Measurements from ENCODE around the gene SSR4. TPM values are rescaled to one million over a fixed set of nuclear protein-coding genes. Genes with fewer than 3 reads are reported as not detected.

The SSR4 gene
- total RNA-seq, 1 experiment from 2014 or later = 203 TPM

- TF ChIP-seq AFF4 (CRISPR knock-in tag; IDR thresholded peaks at IDR 0.05; ENCODE audit: borderline replicate concordance) = no peak
- TF ChIP-seq, protein P1, sequence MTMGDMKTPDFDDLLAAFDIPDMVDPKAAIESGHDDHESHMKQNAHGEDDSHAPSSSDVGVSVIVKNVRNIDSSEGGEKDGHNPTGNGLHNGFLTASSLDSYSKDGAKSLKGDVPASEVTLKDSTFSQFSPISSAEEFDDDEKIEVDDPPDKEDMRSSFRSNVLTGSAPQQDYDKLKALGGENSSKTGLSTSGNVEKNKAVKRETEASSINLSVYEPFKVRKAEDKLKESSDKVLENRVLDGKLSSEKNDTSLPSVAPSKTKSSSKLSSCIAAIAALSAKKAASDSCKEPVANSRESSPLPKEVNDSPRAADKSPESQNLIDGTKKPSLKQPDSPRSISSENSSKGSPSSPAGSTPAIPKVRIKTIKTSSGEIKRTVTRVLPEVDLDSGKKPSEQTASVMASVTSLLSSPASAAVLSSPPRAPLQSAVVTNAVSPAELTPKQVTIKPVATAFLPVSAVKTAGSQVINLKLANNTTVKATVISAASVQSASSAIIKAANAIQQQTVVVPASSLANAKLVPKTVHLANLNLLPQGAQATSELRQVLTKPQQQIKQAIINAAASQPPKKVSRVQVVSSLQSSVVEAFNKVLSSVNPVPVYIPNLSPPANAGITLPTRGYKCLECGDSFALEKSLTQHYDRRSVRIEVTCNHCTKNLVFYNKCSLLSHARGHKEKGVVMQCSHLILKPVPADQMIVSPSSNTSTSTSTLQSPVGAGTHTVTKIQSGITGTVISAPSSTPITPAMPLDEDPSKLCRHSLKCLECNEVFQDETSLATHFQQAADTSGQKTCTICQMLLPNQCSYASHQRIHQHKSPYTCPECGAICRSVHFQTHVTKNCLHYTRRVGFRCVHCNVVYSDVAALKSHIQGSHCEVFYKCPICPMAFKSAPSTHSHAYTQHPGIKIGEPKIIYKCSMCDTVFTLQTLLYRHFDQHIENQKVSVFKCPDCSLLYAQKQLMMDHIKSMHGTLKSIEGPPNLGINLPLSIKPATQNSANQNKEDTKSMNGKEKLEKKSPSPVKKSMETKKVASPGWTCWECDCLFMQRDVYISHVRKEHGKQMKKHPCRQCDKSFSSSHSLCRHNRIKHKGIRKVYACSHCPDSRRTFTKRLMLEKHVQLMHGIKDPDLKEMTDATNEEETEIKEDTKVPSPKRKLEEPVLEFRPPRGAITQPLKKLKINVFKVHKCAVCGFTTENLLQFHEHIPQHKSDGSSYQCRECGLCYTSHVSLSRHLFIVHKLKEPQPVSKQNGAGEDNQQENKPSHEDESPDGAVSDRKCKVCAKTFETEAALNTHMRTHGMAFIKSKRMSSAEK (CRISPR knock-in tag; IDR thresholded peaks at IDR 0.05; ENCODE audit: borderline replicate concordance) = no peak
- no peak for TF ChIP-seq JAZF1 (CRISPR knock-in tag; IDR thresholded peaks at IDR 0.05)
- no peak for TF ChIP-seq ZMAT4 (CRISPR knock-in tag; IDR thresholded peaks at IDR 0.05)
- TF ChIP-seq ATF3 (CRISPR knock-in tag; conservative IDR thresholded peaks at IDR 0.05) = no peak
- TF ChIP-seq SMAD4 (CRISPR knock-in tag; IDR thresholded peaks at IDR 0.05) = no peak
- TF ChIP-seq CDX4 (CRISPR knock-in tag; IDR thresholded peaks at IDR 0.05; ENCODE audit: borderline replicate concordance) = no peak
- TF ChIP-seq ZNF671 (CRISPR knock-in tag; IDR thresholded peaks at IDR 0.05) = no peak
- no peak for TF ChIP-seq RORB (CRISPR knock-in tag; IDR thresholded peaks at IDR 0.05)
- no peak for TF ChIP-seq GTF2I (CRISPR knock-in tag; conservative IDR thresholded peaks at IDR 0.05)
- TF ChIP-seq ZNF138 (CRISPR knock-in tag; conservative IDR thresholded peaks at IDR 0.05) = no peak
- no peak for TF ChIP-seq PRRX2 (CRISPR knock-in tag; IDR thresholded peaks at IDR 0.05)
- no peak for TF ChIP-seq ZNF219 (CRISPR knock-in tag; IDR thresholded peaks at IDR 0.05; ENCODE audit: borderline replicate concordance)
- TF ChIP-seq EMX1 (CRISPR knock-in tag; IDR thresholded peaks at IDR 0.05) = no peak
- no peak for TF ChIP-seq NFYB (CRISPR knock-in tag; conservative IDR thresholded peaks at IDR 0.05; ENCODE audit: low read depth)
- TF ChIP-seq, protein P2, sequence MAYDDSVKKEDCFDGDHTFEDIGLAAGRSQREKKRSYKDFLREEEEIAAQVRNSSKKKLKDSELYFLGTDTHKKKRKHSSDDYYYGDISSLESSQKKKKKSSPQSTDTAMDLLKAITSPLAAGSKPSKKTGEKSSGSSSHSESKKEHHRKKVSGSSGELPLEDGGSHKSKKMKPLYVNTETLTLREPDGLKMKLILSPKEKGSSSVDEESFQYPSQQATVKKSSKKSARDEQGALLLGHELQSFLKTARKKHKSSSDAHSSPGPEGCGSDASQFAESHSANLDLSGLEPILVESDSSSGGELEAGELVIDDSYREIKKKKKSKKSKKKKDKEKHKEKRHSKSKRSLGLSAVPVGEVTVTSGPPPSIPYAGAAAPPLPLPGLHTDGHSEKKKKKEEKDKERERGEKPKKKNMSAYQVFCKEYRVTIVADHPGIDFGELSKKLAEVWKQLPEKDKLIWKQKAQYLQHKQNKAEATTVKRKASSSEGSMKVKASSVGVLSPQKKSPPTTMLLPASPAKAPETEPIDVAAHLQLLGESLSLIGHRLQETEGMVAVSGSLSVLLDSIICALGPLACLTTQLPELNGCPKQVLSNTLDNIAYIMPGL (CRISPR knock-in tag; IDR thresholded peaks at IDR 0.05) = no peak
- TF ChIP-seq GABPB1 (CRISPR knock-in tag; IDR thresholded peaks at IDR 0.05) = no peak
These were observed 18.3 kb upstream of the SSR4 start for GRCh38 chrX:153776120-153776599.

More at GRCh38 chrX:153776120-153776599, 18.3 kb upstream of the SSR4 start:
- Mint-ChIP-seq H3K27ac (no peak overlapping the region), H3K36me3 (no peaks in the 10 kb centered on the region), H3K9me3 (no peaks in the 10 kb centered on the region), H3K4me3 (no peak overlapping the region), H3K27me3 (ENCODE audit: low read depth) (no peaks in the 10 kb centered on the region), H3K4me1 (no peaks in the 10 kb centered on the region; the same call in 1 of the 2 replicates)
- DNase-seq (ENCODE audit: low spot score) (no peak), ATAC-seq (no peak)
- ChIA-PET CTCF (no interaction called here), POLR2A (no interaction called here)

Data from WTC11 (cell line).